ENCODE measurements around the gene CELF4. TPM values are rescaled to one million over a fixed set of nuclear protein-coding genes. Genes with fewer than 3 reads are reported as not detected.

The CELF4 gene
- total RNA-seq, 4 donors from 2014 or later = 0.16 to 0.59 TPM; not detected in 2

GRCh38 chr18:37381554-37381953 is 184.0 kb downstream of the CELF4 start:
- no peak for DNase-seq (ENCODE audit: low spot score in 2 of 2)
- WGBS, 2 donors = 87 to 88% methylated on average over 2 of the region's 2 CpGs
- no peak for TF ChIP-seq CTCF (IDR thresholded peaks at IDR 0.05)
- no peak for TF ChIP-seq POLR2A (IDR thresholded peaks at IDR 0.05)
- H3K4me3 ChIP-seq (ENCODE audit: low read depth, poor library complexity, severe bottlenecking) = no peak overlapping the region
- intact Hi-C loops (cut with DNase I; ENCODE audit: low total_unique reads) = no loop called here

GRCh38 chr18:37380546-37381110 is 185.0 kb downstream of the CELF4 start:
- intact Hi-C loops (cut with DNase I; ENCODE audit: low total_unique reads) = no loop called here
- TF ChIP-seq POLR2A (IDR thresholded peaks at IDR 0.05) (no peak), CTCF (IDR thresholded peaks at IDR 0.05) (no peak)
- H3K4me3 ChIP-seq (ENCODE audit: low read depth, poor library complexity, severe bottlenecking) = no peak overlapping the region
- no peak for DNase-seq (ENCODE audit: low spot score in 2 of 2)

- TF ChIP-seq POLR2A (IDR thresholded peaks at IDR 0.05) (no peak), CTCF (IDR thresholded peaks at IDR 0.05) (no peak)
- intact Hi-C loops (cut with DNase I; ENCODE audit: low total_unique reads) = no loop called here
- H3K4me3 ChIP-seq (ENCODE audit: low read depth, poor library complexity, severe bottlenecking) = no peak overlapping the region
- DNase-seq (ENCODE audit: low spot score in 2 of 2) = no peak
- 72 to 80% methylated on average over 11 of the region's 11 CpGs for WGBS, 2 donors
These were observed 187.1 kb downstream of the CELF4 start for GRCh38 chr18:37378336-37379010.

- 84 to 86% methylated on average over 7 of the region's 7 CpGs for WGBS, 2 donors
- no peak for DNase-seq (ENCODE audit: low spot score in 2 of 2)
- TF ChIP-seq POLR2A (IDR thresholded peaks at IDR 0.05) (no peak), CTCF (IDR thresholded peaks at IDR 0.05) (no peak)
- no peak overlapping the region for H3K4me3 ChIP-seq (ENCODE audit: low read depth, poor library complexity, severe bottlenecking)
- intact Hi-C loops (cut with DNase I; ENCODE audit: low total_unique reads) = no loop called here
These were observed 190.4 kb downstream of the CELF4 start for GRCh38 chr18:37375181-37375580.

- intact Hi-C loops (cut with DNase I; ENCODE audit: low total_unique reads) = no loop called here
- H3K4me3 ChIP-seq (ENCODE audit: low read depth, poor library complexity, severe bottlenecking) = no peak overlapping the region
- WGBS, 2 donors = 42 to 44% methylated on average over 10 of the region's 10 CpGs
- DNase-seq (ENCODE audit: low spot score in 2 of 2) = no peak
- TF ChIP-seq POLR2A (IDR thresholded peaks at IDR 0.05) = no peak
- no peak for TF ChIP-seq CTCF (IDR thresholded peaks at IDR 0.05)
These were observed 197.3 kb downstream of the CELF4 start for GRCh38 chr18:37368110-37368954.

All from lower leg skin (tissue), 4 donors.